Smooth muscle cell (in vitro differentiated cells): ENCODE measurements around the gene GNB1. TPM values are rescaled to one million over a fixed set of nuclear protein-coding genes. Genes with fewer than 3 reads are reported as not detected.
"Not testable (repeated sequence)": the region's sequence is repeated elsewhere in the genome, so short reads cannot be mapped to it uniquely, and the experiment has no call there.

Experiments used
- DNase-seq: peaks from one replicate; lab custom pipeline; 2025; ENCODE audit not compliant: unreplicated experiment; lab: John Stamatoyannopoulos, UW
- H2AFZ ChIP-seq: fragments of 200-600 bp; sonication (generic); 2 replicates; pipeline ENCODE4 v1.6.0; 2016; ENCODE audit warnings: antibody characterized with exemption, low read depth, mild to moderate bottlenecking
- H3F3A ChIP-seq: fragments of 200-600 bp; sonication (generic); 2 replicates; pipeline ENCODE4 v1.6.0; 2017; ENCODE audit warnings: antibody characterized with exemption, low read depth
- H3K27ac ChIP-seq: fragments of 200-600 bp; sonication (generic); 2 replicates; pipeline ENCODE4 v1.5.1; 2016; ENCODE audit warnings: low read depth, mild to moderate bottlenecking
- H3K27me3 ChIP-seq: fragments of 200-600 bp; sonication (generic); 2 replicates; pipeline ENCODE4 v1.6.1; 2016; ENCODE audit warnings: low read depth, mild to moderate bottlenecking
- H3K36me3 ChIP-seq: fragments of 200-600 bp; sonication (generic); 2 replicates; pipeline ENCODE4 v1.5.1; 2016; ENCODE audit warnings: low read depth
- H3K4me1 ChIP-seq: fragments of 200-600 bp; sonication (generic); 2 replicates; pipeline ENCODE4 v1.5.1; 2016; ENCODE audit warnings: low read depth
- H3K4me2 ChIP-seq: fragments of 200-600 bp; sonication (generic); 2 replicates; pipeline ENCODE4 v1.6.0; 2016; ENCODE audit warnings: mild to moderate bottlenecking
- H3K4me3 ChIP-seq: fragments of 200-600 bp; sonication (generic); 2 replicates; pipeline ENCODE4 v1.5.1; 2016; ENCODE audit warnings: mild to moderate bottlenecking
- H3K79me2 ChIP-seq: fragments of 200-600 bp; sonication (generic); 2 replicates; pipeline ENCODE4 v1.6.0; 2016; ENCODE audit warnings: low read depth, mild to moderate bottlenecking
- H3K9ac ChIP-seq: fragments of 200-600 bp; sonication (generic); 2 replicates; pipeline ENCODE4 v1.6.0; 2016; ENCODE audit warnings: low read depth
- H3K9me3 ChIP-seq: fragments of 200-600 bp; sonication (generic); replicated peaks from 2 replicates; pipeline ENCODE4 v1.5.1; 2016; ENCODE audit warnings: low read depth
- H4K20me1 ChIP-seq: fragments of 200-600 bp; sonication (generic); 2 replicates; pipeline ENCODE4 v1.6.0; 2016; ENCODE audit warnings: low read depth
- WGBS: methylation state at CpG from one replicate; pipeline ENCODE4 v1.1.7; 2016; ENCODE audit warnings: low lambda C conversion rate; 5-methylcytosine and 5-hydroxymethylcytosine counted together
- polyA plus RNA-seq: library from polyadenylated mRNA; unstranded; fragments of >200 nt; fragmentation: Nextera tagmentation; extraction: Ambion mirVana; gene quantifications from 2 replicates; pipeline ENCODE4 v1.2.1, GENCODE V29; 2016
- total RNA-seq: library from RNA; depleted of rRNA; stranded (reverse); fragments of >200 nt; gene quantifications from 2 replicates; pipeline ENCODE4 v1.2.3, GENCODE V29; 2014

The GNB1 gene
- total and polyA plus RNA-seq, 2 experiments from 2014 or later: 208 to 293 TPM

- 98% methylated on average over 12 of the region's 22 CpGs for WGBS
- not testable (repeated sequence) for H3K36me3 ChIP-seq, H2AFZ ChIP-seq, H3K4me2 ChIP-seq, H3K9me3 ChIP-seq, H3K27ac ChIP-seq, DNase-seq, H3K9ac ChIP-seq, H3F3A ChIP-seq, H3K27me3 ChIP-seq, H3K4me3 ChIP-seq, H4K20me1 ChIP-seq, H3K4me1 ChIP-seq
- peaks cover 18% of the 10 kb centered on the region for H3K79me2 ChIP-seq
Observed at GRCh38 chr1:1738799-1739337, 152.0 kb downstream of the GNB1 start.

GRCh38 chr1:1737675-1738590 lies 153.0 kb downstream of the GNB1 start:
- not testable (repeated sequence) for H4K20me1 ChIP-seq, H3K9me3 ChIP-seq
- 96% methylated on average over 25 of the region's 44 CpGs for WGBS

More at GRCh38 chr1:1737675-1738590, 153.0 kb downstream of the GNB1 start:
- H3K9ac ChIP-seq, H3K27me3 ChIP-seq, H3F3A ChIP-seq, H3K36me3 ChIP-seq, H3K4me3 ChIP-seq, H2AFZ ChIP-seq, H3K4me1 ChIP-seq, DNase-seq, H3K4me2 ChIP-seq, H3K27ac ChIP-seq: not testable (repeated sequence)
- peaks cover 12% of the 10 kb centered on the region for H3K79me2 ChIP-seq

Other genes with a start within 250 kb of the GNB1 start
- 12.1 and 15.6 TPM in 2 replicates for gene CDK11B, start 232.1 kb downstream of the GNB1 start, total RNA-seq
- 13.7 and 21.1 TPM in 2 replicates for gene CDK11B, start 232.1 kb downstream of the GNB1 start, polyA plus RNA-seq
- 24.2 and 32.4 TPM in 2 replicates for gene SLC35E2B, start 198.3 kb downstream of the GNB1 start, total RNA-seq
- gene SLC35E2B, start 198.3 kb downstream of the GNB1 start, polyA plus RNA-seq: 19.7 and 22.6 TPM in 2 replicates
- 9.0 and 20.9 TPM in 2 replicates for gene CDK11A, start 166.7 kb downstream of the GNB1 start, total RNA-seq
- gene CDK11A, start 166.7 kb downstream of the GNB1 start, polyA plus RNA-seq: 19.8 and 31.2 TPM in 2 replicates
- gene NADK, start 112.6 kb downstream of the GNB1 start, total RNA-seq: 27.2 and 32.7 TPM in 2 replicates
- 37.8 and 39.0 TPM in 2 replicates for gene NADK, start 112.6 kb downstream of the GNB1 start, polyA plus RNA-seq
- gene CALML6, start 24.2 kb upstream of the GNB1 start, total RNA-seq: 1.3 TPM in 1 of 2 replicates, not detected in the other
- 0.18 and 0.46 TPM in 2 replicates for gene CALML6, start 24.2 kb upstream of the GNB1 start, polyA plus RNA-seq
- gene TMEM52, start 28.2 kb upstream of the GNB1 start, total RNA-seq: 0.18 and 0.45 TPM in 2 replicates
- gene TMEM52, start 28.2 kb upstream of the GNB1 start, polyA plus RNA-seq: 1.7 and 7.4 TPM in 2 replicates
- gene CFAP74, start 112.7 kb upstream of the GNB1 start, total RNA-seq: 0.09 TPM in 1 of 2 replicates, not detected in the other
- gene CFAP74, start 112.7 kb upstream of the GNB1 start, polyA plus RNA-seq: not detected in 2 replicates
- gene GABRD, start 128.3 kb upstream of the GNB1 start, total RNA-seq: not detected in 2 replicates
- gene GABRD, start 128.3 kb upstream of the GNB1 start, polyA plus RNA-seq: not detected in 2 replicates
- 5.8 and 22.4 TPM in 2 replicates for gene PRKCZ, start 159.3 kb upstream of the GNB1 start, total RNA-seq
- gene PRKCZ, start 159.3 kb upstream of the GNB1 start, polyA plus RNA-seq: 10.3 and 21.3 TPM in 2 replicates